ENCODE data around the gene RUNX1.
"Not testable (repeated sequence)": the region's sequence is repeated elsewhere in the genome, so short reads cannot be mapped to it uniquely, and the experiment has no call there.

Gene RUNX1

DNA sequence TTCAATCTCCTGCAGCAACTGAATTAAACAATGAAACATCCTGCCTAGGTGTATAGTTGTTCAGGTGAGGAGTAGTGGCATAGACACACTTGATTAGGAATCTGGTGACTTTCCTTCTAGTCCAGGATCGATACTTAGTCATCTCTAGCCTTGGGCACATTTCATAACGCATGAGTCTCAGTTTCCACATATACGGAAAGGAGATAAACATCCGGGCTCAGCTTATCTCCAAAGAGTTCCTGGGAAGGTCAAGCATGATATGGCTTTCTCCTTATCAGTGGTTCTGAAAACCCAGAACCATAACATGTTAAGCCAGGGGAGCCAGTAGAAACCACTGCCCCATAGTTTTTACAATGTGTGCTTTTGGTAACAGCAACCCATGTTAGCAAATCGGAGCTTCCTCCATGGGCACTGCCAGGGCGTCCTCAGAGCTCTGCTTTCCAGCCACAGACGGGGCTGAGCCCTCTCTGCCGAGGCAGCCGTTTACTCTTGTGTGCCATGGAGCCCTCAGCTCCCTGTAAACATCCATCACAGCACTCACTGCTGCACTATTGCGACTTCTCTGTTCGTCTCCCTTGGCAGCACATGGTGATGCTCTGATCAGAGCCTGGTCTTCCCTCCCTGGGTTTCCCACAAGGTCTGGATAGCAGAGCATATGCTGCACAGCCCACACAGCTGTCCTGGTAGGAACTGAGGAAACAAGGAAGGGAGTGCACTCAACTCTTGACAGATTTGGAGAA is 34.6 kb downstream of the RUNX1 start:
- DNase-seq, result no peak

DNA sequence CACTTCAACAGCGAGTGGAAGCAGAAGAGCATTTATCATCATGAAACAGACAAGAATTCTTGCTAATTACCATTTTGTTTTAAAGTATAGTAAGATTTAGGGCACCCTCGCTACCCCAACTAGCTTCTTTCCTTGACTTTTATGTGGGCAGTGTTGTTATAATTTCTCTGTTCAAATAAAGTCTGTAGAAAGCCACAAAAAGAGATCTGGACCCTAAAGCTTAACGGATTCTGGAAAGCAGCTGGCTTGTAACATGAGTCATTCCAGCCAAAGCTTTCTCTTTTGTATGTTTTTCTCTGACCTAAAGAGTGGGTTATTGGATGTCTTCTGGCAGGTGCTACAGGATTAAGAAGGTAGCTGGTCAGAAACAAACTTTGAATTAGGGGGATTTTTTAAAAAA is 37.4 kb downstream of the RUNX1 start:
- no peak for DNase-seq

DNA sequence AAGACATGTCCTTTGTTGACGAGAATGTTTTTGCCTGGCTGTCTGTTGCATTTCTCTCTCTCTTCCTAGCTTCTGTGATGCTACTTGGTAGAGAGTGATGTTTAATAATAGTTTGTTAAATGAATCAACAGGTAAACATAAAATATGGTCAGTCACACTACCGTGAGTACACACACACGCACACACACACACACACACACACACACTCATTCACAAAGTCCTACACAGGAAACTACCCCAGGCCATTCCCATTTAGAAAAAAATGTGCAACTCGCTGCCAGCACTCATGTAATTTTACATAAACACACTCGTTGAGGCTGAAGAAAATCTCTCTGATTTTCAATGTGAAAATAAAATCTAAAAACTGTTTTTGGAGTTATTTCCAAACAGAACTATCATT is 38.7 kb downstream of the RUNX1 start:
- DNase-seq, result no peak

DNA sequence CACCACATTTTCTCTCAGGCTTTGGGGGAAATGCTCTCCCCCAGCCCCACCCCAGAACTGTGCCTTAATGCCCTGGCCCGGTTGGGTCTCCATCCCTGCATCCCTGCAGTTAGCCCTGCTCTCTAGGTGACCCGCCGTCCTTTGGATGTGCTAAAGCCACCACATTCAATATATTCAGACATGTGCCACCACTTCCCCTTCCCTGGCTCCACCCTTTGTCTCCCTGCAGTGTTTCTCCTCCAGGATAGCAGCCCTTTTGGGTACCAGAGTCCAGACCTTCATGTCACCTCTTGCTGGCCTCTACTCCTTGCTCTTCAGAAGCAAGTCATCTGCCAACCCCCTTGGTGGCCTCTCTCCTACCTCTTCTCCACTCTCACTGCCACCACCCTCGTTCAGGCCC is 41.8 kb downstream of the RUNX1 start:
- no peak for DNase-seq

GRCh38 chr21:35006771-35007170 is 42.3 kb downstream of the RUNX1 start:
- DNase-seq, result no peak

GRCh38 chr21:35006248-35006647 is 42.9 kb downstream of the RUNX1 start:
- DNase-seq, result no peak

GRCh38 chr21:35005560-35006224 is 43.4 kb downstream of the RUNX1 start:
- DNase-seq, result no peak

DNA sequence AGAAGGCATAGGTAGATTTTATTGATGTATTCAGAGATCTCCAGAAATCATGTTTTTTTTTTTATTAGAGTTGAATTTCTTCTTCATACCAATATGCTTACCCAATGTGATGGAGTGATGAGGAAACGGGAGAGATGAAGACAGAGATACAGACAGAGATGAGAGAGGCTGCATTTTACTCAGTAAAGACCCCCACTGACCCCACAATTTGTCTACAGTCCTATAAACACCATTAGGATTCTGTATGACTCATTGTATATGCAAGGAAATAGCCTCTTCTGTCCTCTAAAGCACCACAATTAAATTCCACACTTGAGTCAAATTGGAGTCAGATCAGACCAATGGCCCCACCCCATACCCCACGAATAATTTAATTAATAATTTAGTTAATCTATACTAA is 44.0 kb downstream of the RUNX1 start:
- DNase-seq, result no peak

DNA sequence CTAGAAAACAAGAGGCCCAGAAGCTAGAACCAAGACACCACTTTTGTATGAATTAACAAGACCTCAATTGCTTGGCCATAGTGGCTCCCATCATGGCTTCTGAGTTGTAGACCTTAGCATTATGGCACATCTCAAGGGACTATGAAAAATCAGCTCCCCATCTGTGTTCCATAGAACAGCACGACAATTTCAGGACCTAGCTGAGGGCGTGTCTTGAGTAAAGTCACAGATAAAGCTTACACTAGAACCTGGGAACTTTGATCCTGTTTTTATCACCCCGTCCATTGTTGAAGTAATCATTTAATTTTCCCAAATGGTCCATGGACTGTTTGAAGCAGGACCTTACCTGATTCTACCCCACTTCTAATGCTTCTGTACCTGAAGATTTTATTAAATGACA is 44.8 kb downstream of the RUNX1 start:
- DNase-seq, result no peak

DNA sequence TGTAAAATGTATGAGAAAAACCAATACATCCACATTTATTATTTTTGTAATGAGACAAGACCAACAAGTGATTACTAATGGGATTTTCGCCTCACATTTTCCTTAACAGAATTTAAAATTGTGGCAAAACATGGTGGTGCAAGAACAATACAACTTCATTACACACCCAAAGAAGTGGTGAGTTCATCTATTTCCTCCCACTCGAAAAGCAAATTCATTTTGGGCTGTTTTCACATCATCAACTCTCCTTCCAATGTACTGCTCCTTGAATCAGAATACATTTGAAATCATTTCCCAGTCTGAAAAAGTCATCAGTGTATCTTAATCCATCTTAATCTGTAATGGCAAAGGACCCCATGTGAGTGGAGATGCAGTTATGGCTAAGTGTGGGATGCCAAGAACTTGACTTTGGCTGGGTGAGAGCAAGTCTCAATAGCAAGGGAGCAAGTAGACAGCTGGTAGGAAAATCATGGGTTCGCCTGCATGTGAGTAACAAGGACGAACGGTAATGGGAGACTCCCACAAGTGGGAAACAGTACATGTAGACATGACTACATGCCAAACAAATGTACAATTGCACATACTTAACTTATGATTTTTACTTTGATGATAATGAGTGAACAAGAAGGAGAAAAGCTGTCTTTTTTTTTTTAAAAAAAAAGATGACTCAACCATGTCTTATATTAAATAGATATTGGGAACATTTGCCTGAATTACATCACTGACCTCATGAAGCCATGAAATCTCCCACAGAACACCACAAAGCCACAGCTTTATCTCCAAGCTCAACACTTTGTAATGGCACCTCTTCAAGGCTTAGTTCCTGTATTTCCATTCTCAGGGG is 46.0 kb downstream of the RUNX1 start:
- no peak for DNase-seq

DNA sequence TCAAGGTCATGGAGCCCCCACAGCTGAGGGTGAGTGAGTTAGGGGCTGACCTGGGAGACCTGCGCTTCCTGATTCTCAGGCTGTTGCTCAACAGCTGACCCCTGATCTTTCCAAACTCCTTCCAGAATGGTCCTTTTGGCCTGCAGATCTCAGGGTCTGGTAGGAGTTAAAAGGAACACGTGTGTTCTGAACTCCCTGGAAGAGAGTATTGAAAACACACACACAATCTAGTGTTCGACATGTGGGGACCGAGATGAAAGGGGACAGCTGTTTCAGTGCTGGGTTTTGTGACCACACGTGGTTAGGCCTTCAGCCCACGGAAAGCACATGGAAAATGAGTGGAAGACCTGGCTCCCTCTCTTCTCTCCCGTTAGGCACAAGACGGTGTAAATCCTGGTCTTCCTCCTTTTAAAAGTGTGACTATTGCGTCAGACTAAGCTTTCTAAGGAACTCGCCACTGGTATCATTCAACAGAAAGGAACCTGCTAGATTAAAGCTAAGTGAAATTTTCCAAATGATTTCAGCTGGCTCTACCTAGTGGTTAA is 49.6 kb downstream of the RUNX1 start:
- no peak for DNase-seq

DNA sequence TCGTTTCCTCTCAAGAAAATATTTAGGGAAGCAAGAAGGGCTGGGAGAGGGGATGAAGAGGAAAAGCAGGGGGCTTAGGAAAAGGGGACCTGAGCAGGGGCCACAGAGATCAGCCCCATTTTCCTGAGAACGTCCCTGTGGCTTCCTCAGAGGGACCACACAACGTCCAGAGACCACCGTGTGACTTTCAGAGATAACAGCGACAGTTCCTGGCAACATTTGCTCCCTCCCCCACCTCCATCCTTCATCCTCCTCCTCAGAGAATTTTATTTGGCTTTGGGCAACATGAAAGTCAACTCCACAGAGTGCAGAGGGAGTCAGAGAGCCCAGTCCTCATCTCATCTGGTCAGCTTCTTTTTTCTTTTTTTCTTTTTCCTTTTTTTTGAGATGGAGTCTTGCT is 50.9 kb downstream of the RUNX1 start:
- DNase-seq, result no peak

DNA sequence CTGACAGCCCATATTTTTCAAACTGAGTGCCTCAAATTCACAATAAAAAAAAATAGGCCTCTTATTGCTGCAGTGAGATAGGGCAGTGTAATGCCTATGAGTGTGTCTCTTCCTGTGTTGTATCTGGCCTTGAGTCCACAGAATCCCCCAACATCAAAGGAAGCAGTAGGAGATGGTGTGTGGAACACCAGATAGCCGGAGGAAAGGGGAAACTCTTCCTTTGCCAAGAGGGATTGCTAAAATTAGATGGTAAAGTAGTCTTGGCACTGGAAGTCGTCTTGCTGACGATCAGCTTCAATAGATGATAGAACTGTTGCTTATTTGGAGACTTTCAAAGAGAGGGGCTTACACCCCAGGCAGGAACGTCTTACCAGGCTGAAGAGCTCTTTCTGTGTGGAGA is 51.8 kb downstream of the RUNX1 start:
- DNase-seq, result no peak

GRCh38 chr21:34996304-34997101 is 52.6 kb downstream of the RUNX1 start:
- no peak for DNase-seq

GRCh38 chr21:34995979-34996303 is 53.2 kb downstream of the RUNX1 start:
- no peak for DNase-seq

GRCh38 chr21:34994766-34995631 is 54.1 kb downstream of the RUNX1 start:
- DNase-seq, result no peak

GRCh38 chr21:34993521-34993921 is 55.6 kb downstream of the RUNX1 start:
- not testable (repeated sequence) for DNase-seq

DNA sequence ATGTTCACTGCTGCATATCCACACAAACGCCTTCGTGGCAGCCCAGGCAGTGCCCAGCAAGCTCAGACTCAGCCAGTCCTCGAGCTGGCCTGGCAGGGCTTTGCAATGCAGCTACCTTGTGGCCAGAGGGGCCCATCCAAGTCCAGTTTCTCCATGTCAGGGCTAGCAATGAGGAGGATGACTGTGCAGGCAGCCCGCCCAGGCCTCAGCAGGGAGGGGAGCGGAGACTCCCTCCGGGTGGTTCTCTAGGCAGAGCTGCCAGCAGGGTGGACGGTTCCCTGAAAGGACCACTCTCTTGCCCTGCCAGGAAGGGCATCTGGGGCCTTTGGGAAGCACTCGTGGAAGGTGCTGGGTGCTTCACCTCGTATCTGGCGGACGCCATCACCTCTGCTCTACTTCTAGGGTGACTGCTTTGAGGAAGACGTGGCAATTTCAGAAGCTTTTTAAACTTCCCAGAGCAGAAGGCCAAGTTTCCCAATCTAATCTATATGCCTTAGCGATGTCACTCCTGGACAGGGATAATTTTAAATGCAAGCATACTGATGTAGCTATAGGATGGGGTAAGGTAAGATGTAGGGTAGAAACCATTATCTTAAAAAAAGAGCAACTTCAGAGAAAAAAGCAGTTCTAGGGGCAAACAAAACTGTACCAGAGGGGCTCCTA is 56.2 kb downstream of the RUNX1 start:
- no peak for DNase-seq

- no peak for DNase-seq
Measured at GRCh38 chr21:34992180-34992579, 56.9 kb downstream of the RUNX1 start.

DNA sequence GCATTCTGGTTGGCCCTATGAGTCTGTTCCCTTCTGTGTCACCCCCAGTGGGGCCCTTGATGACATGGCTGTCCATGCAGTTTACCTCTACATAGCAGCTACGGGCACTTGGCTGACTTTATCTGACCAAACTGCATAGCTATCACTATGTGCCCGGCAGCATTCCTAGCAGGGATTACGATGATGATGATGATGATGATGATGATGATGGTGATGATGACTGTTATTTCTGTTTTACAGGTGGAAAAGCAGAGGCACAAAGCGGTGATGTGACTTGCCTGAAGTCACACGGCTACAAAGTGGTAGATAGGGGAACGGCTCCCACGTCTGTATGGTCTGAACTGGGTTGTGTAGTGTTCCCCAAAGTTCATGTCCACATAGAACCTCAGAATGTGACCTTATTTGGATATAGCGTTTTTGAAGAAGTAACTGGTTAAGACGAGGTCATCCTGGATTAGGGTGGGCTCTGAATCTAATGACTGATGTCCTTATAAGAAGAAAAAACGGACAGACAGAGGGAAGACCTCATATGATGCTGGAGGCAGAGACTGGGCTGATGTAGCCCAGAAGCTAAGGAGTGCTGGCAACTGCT is 57.6 kb downstream of the RUNX1 start:
- DNase-seq, result no peak

- no peak for DNase-seq
Measured at GRCh38 chr21:34990842-34991241, 58.3 kb downstream of the RUNX1 start.
